HG03280 (cell line): Measurements from ENCODE around the gene SLC48A1.

Experiments used
- ATAC-seq: cut with Tn5 transposase; IDR thresholded peaks from one replicate; pipeline ENCODE4 v1.9.1; 2021; ENCODE audit warnings: mild to moderate bottlenecking, moderate library complexity; ENCODE audit not compliant: unreplicated experiment

The SLC48A1 gene

DNA sequence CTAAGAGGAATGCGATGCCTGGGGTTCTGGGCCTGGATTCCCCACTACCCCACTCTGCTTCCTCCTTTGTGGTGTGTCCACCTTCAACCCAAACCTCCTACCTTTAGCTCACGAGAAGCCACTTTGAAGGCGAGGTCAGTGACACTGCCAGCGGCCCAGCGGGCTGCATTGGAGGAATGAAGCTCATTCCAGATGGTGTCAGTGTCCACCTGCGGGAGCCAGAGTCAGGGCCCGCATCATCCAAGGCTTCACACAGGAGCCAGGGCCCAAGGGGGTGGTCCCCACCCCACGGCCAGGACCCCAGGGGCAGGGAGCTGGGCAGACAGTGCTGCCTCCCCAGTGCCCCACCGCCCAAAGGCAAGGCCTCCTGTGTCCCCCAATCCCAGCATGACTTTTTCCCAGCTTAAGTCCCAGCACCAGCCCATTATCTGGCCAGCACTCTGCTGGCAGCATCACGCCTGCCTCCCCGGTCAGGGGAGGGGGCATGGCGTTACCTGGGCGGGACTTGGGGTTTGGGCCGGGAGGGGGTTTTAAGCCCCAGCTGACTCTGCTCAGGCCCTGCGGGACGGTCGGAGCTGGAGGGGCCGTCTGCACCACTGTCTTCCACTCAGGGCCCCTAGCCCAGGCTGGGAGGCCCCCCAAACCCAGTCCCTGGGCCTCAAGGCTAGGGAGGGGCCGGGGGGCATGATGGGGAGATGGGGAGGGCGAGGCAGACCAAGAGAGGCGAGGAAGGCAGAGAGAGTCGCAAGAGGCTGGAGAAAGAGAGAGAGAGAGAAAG, 16.9 kb downstream of the SLC48A1 start:
- no peak for ATAC-seq

- no peak for ATAC-seq
Observed at GRCh38 chr12:47790676-47791350, 17.8 kb downstream of the SLC48A1 start.

DNA sequence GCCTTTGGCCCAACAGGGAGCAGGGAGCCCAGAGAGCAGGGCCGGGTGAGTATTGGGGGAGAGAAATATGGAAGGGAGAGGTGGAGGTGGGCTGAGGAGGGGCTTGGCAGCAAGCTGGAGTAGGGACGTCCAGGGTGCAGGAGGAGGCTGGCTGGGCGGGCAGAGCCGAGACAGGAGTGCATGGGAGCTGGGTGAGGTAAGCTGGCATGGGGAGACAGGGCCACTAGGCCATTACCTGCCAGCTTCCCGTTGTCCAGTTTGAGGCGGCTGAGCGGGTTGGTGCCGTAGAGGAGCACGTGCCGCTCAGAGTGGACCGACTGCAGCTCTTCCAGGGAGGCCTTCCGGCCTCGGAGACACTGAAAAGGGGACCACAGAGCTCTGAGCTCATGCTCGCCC, 18.3 kb downstream of the SLC48A1 start:
- ATAC-seq, result no peak

DNA sequence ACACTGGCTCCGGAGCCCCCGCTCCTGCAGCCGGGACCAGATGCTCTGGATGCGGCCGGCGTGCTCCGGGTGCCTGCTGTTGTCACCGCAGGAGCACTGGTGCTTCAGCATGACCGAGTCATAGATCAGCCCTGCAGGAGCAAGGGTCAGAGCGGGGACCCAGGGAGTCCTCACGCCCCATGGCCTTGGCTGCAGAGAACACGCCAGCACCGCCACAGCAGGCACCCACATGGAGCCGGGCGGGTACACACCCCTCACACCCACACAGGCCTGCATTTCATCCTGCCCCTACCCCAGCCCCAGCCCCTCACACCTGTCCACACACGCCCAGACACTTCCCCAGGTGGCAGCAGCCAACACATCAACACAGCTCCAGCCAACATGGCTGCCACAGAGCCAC, 18.8 kb downstream of the SLC48A1 start:
- no peak for ATAC-seq

- no peak for ATAC-seq
Observed at GRCh38 chr12:47793015-47793681, 20.1 kb downstream of the SLC48A1 start.

- no peak for ATAC-seq
Observed at GRCh38 chr12:47794679-47795078, 21.6 kb downstream of the SLC48A1 start.

- ATAC-seq, result no peak
Observed at GRCh38 chr12:47795121-47795813, 22.2 kb downstream of the SLC48A1 start.

- no peak for ATAC-seq
Observed at GRCh38 chr12:47795814-47796411, 22.9 kb downstream of the SLC48A1 start.

DNA sequence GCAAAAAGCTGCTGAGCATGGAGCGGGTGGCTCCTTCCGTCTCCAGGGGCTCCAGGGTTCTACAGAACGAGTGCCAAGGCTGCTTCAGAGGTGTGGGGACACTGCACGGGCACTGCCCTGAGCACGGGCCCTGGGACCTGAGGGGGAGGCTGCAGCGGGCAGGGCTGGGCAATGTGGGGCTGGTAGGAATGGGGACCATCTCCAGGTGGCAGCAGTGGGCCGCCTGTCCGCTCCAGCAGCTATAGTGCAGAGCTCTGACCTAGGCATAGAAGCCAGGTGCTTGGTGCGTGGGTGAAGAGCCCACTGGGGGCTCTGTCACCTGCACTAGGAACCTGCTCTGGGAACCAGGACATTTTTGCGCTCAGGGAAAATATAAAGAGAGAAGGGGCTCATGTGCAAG, 24.4 kb downstream of the SLC48A1 start:
- no peak for ATAC-seq

DNA sequence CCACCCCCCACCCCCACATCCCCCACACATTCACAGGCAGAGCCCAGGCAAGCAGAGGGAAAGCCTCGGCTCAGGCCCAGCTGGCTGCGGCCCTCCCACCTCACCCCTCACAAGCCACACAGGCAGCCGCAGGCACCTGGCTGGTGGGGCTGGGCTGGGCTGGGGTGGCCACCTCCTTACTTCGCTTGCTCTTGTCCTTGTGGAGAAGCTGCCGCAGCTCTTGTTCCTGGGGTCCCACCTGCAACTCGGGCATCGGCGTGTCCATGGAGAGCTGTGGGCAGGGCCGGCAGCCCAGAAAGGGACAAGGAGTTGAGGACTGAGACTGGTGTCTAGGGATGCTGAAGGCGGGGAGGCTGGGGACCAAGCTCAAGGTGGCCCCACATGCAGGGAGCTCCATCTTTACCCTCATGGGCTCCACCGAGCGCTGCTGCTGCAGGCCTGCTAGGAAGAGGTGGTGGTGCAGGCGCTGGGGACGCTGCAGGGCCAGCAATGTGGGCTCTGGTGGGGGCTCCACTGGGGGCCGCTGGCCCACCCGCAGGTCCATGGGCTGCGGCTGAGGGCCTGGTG, 25.4 kb downstream of the SLC48A1 start:
- ATAC-seq, result no peak

GRCh38 chr12:47799357-47799955, 26.4 kb downstream of the SLC48A1 start:
- ATAC-seq, result no peak

GRCh38 chr12:47800582-47800981, 27.5 kb downstream of the SLC48A1 start:
- ATAC-seq, result no peak

DNA sequence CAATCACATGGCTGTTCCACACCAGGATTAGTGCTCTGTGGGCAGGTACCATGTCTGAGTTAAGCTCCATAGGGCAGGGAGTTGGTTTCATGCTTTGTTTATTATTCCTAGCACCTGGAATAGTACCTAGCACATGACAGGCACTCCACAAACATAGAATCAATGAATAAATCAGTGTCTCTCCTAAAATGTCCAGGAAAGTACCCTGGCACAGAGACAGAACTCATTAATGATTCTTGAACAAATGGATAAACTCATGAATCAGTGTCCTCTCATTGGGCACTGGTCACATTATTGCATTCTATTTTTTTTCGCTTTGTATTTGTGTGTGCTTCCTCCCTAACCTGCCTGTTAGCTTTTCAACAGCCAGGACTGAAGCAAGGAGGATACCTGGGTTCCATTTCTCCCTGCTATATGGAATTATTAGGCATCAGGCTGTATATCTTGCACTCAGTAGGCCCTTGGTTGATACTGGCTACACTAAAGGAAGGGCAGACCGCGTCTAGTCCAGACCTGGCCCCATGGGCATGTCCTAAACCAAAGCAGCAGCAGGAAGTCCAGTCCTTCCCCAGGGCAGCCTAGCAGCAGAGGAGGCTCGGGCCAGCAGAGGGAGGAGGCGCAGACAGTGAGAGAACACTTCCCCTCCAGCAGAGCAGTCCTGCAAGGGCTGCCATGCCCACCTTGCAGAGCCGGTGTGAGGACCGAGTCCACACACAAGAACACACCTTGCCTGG, 28.3 kb downstream of the SLC48A1 start:
- no peak for ATAC-seq

DNA sequence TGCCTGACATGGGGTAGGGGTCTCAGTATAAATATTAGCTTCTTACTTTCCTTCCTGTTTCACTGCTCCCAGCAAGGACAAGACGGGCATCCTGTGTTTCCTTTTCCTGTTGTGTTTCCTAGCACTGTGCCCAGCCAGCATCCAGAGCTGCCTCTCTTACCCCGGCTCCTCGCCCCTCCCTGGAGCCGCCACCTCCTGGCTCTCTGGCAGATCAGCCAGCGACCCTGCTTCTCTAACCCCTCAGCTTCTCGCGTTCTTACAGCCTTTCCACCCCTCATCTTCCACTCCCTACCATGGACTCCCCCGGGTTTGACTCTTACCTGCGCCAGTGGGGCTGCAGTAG, 28.8 kb downstream of the SLC48A1 start:
- no peak for ATAC-seq

GRCh38 chr12:47802312-47802711, 29.3 kb downstream of the SLC48A1 start:
- no peak for ATAC-seq

DNA sequence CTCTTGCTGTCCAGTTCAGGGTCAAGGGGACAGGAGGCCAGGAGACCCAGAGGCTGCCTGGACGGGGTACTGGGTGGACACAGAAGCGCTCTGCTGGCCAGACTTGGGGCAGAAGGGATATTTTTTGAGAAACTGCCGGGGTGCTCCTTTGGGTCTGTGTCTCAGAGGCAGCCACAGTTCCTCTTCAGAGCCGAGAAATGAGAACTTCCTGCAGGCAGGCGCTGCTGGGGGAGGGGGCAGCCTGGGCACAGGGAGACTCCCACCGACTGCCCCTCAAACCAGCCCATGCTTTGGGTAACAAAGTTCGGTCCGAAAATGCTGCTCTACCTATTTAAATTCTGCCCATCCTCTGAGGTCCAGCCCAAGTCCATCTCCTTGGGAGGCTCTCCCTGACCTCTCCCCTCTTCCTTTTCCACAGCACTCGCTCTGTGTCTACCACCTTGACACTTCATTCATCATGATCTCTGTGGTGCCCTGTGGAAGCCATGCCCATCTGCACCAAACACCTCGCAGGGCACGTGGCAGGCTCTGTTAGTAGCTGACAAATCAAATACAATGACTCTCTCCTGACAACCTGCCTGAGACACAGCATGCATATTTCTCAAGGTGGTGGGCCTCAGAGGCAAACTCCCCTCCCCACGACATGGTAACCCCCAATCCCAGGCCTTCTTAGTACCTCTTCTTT, 30.3 kb downstream of the SLC48A1 start:
- no peak for ATAC-seq

DNA sequence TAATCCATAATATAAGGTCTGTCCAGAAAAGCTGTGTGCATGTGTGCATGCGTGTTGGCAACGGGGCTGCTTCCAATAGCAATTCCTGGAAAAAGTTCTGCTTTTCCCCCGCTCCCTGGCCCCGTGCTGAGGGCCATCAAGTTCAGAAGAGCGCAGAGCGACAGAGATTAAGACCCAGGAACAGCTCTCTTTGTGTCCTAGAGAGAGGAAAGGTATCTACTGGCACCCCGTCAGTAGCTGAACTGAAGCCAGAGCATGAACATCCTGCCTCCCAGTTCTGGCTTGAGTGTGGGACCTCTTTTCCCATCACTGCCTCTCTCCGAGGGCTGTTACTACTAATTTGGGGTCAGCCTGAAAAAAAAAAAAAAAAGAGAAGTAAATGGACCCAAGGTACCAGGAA, 31.1 kb downstream of the SLC48A1 start:
- no peak for ATAC-seq

DNA sequence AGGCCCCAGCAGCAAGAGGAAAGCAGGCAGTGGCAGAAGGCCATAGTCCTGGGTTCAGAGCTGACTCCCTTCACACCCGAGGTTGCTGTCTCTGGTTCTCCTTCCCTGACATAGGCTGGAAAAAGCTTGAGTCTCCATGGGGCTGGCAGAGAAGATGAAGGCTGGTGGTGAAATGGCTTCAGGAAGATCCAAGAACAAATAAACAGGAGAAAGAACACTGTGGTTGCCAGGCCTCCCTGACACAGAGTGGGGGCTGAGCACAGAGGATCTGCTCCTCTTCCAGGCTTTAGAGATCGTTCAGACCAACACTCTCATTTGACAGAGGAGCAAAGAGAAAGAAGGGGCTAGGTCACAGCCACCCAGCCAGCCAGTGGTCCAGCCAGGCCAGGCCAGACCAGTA, 32.4 kb downstream of the SLC48A1 start:
- no peak for ATAC-seq

- ATAC-seq, result no peak
Observed at GRCh38 chr12:47807338-47807737, 34.3 kb downstream of the SLC48A1 start.
